Chondrocyte (in vitro differentiated cells): ENCODE measurements around the gene PPP2R1A. TPM values are rescaled to one million over a fixed set of nuclear protein-coding genes. Genes with fewer than 3 reads are reported as not detected.
A peak's percentile ranks its signal among the peaks of the same experiment; 100 is the strongest.

Experiments used
- DNase-seq: peaks from one replicate; pipeline ENCODE4 v3.0.0; 2021; ENCODE audit warnings: mixed read lengths, low spot score
- H3K27ac Mint-ChIP-seq: one replicate; pipeline ENCODE4 v1.8.0; 2021; ENCODE audit warnings: mild to moderate bottlenecking, moderate library complexity, mixed read lengths; ENCODE audit not compliant: unreplicated experiment
- H3K27me3 Mint-ChIP-seq: 2 replicates; pipeline ENCODE4 v1.8.0; 2021; ENCODE audit warnings: low read depth, mixed read lengths
- H3K36me3 Mint-ChIP-seq: 2 replicates; pipeline ENCODE4 v1.8.0; 2021; ENCODE audit warnings: low read depth, mixed read lengths
- H3K4me1 Mint-ChIP-seq: 2 replicates; pipeline ENCODE4 v1.8.0; 2021; ENCODE audit warnings: low read depth, mild to moderate bottlenecking, mixed read lengths
- H3K4me3 Mint-ChIP-seq: one replicate; pipeline ENCODE4 v1.8.0; 2021; ENCODE audit warnings: mild to moderate bottlenecking, moderate library complexity, mixed read lengths; ENCODE audit not compliant: unreplicated experiment
- H3K9me3 Mint-ChIP-seq: 2 replicates; pipeline ENCODE4 v1.8.0; 2021; ENCODE audit warnings: low read depth, mixed read lengths
- total RNA-seq: library from RNA; stranded (reverse); gene quantifications from 3 replicates; pipeline ENCODE4 v1.2.1, GENCODE V29; 2021
- TF ChIP-seq, protein P1 (sequence below): fragments of 200-600 bp; sonication (generic); IDR thresholded peaks from 2 replicates; pipeline ENCODE4 v1.5.0; 2021; ENCODE audit warnings: antibody characterized with exemption, mild to moderate bottlenecking, moderate library complexity

Gene PPP2R1A
- total RNA-seq, 1 donor from 2014 or later, result 210 TPM

DNA sequence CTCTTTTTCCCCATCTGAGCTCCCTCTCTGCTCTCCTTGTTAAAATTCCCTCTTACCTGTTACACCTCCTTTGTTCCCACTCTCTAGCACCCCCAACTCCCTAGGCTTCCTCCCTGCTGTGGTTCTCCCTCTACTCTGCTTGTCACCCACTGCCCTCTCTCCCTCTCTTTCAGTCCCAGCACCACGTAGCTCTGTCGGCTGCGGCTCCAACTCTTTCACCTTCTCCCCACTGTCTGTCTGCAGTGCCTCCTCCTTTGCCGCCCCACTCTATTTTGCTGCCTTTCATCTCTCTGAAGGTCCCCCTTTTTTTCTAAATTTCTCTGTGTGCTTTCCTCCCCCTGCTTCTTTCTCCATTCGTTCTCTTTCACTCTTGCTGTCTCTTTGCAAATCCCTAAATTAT, 19.5 kb upstream of the PPP2R1A start:
- Mint-ChIP-seq H3K9me3 (peaks cover 5% of the 10 kb centered on the region), H3K4me3 (peak overlapping the region; percentile 94), H3K27ac (peak overlapping the region; percentile 95), H3K4me1 (peaks cover 25% of the 10 kb centered on the region), H3K36me3 (peaks cover 22% of the 10 kb centered on the region), H3K27me3 (no peaks in the 10 kb centered on the region)
- no peak for DNase-seq
- TF ChIP-seq, protein P1, sequence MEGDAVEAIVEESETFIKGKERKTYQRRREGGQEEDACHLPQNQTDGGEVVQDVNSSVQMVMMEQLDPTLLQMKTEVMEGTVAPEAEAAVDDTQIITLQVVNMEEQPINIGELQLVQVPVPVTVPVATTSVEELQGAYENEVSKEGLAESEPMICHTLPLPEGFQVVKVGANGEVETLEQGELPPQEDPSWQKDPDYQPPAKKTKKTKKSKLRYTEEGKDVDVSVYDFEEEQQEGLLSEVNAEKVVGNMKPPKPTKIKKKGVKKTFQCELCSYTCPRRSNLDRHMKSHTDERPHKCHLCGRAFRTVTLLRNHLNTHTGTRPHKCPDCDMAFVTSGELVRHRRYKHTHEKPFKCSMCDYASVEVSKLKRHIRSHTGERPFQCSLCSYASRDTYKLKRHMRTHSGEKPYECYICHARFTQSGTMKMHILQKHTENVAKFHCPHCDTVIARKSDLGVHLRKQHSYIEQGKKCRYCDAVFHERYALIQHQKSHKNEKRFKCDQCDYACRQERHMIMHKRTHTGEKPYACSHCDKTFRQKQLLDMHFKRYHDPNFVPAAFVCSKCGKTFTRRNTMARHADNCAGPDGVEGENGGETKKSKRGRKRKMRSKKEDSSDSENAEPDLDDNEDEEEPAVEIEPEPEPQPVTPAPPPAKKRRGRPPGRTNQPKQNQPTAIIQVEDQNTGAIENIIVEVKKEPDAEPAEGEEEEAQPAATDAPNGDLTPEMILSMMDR, result no peak

- peak overlapping the region; percentile 94 for H3K4me3 Mint-ChIP-seq
- peak overlapping the region; percentile 95 for H3K27ac Mint-ChIP-seq
- no peak for DNase-seq
- TF ChIP-seq, protein P1, result no peak
- H3K4me1 Mint-ChIP-seq, result peaks cover 25% of the 10 kb centered on the region
- peaks cover 18% of the 10 kb centered on the region for H3K36me3 Mint-ChIP-seq
- H3K27me3 Mint-ChIP-seq, result no peaks in the 10 kb centered on the region
- H3K9me3 Mint-ChIP-seq, result peaks cover 5% of the 10 kb centered on the region
These were observed 19.0 kb upstream of the PPP2R1A start for GRCh38 chr19:52170863-52171320.

- peak within 1 kb of the TSS; percentile 95 for H3K27ac Mint-ChIP-seq
- H3K4me1 Mint-ChIP-seq, result peaks cover 25% of the 10 kb centered on the region
- TF ChIP-seq, protein P1, result no peak
- H3K27me3 Mint-ChIP-seq, result no peaks in the 10 kb centered on the region
- no peak for DNase-seq
- peak within 1 kb of the TSS; percentile 94 for H3K4me3 Mint-ChIP-seq
- H3K9me3 Mint-ChIP-seq, result peaks cover 5% of the 10 kb centered on the region
- peaks cover 18% of the 10 kb centered on the region for H3K36me3 Mint-ChIP-seq
These were observed 18.3 kb upstream of the PPP2R1A start, which contains the start of gene ZNF836 for GRCh38 chr19:52171321-52172169. Gene ZNF836, minus strand, starts transcription at chr19:52171621. Its CDS starts 3,549 bp downstream, at chr19:52168072.

GRCh38 chr19:52172347-52172746, 17.5 kb upstream of the PPP2R1A start:
- peaks cover 25% of the 10 kb centered on the region for H3K4me1 Mint-ChIP-seq
- H3K4me3 Mint-ChIP-seq, result peak overlapping the region; percentile 94
- no peak overlapping the region for H3K27ac Mint-ChIP-seq
- H3K27me3 Mint-ChIP-seq, result no peaks in the 10 kb centered on the region
- TF ChIP-seq, protein P1, result no peak
- H3K36me3 Mint-ChIP-seq, result peaks cover 18% of the 10 kb centered on the region
- DNase-seq, result no peak
- peaks cover 5% of the 10 kb centered on the region for H3K9me3 Mint-ChIP-seq

GRCh38 chr19:52176574-52176973, 13.3 kb upstream of the PPP2R1A start:
- Mint-ChIP-seq H3K27ac (no peak overlapping the region), H3K36me3 (no peaks in the 10 kb centered on the region), H3K4me3 (no peak overlapping the region), H3K27me3 (no peaks in the 10 kb centered on the region), H3K9me3 (no peaks in the 10 kb centered on the region), H3K4me1 (peaks cover 7% of the 10 kb centered on the region)
- TF ChIP-seq, protein P1, result no peak
- DNase-seq, result no peak
